ENCODE measurements around the gene NMD3.

GRCh38 chr3:161203485-161204098 lies 17.5 kb upstream of the NMD3 start:
- TF ChIP-seq YY1 (IDR thresholded peaks at IDR 0.05; ENCODE audit: insufficient read depth, insufficient read length) (no peak), ZNF274 (IDR thresholded peaks at IDR 0.05; ENCODE audit: low read depth, low read length) (no peak), SUZ12 (IDR thresholded peaks at IDR 0.05; ENCODE audit: extremely low read depth, insufficient read depth, insufficient read length) (no peak)
